Measurements from ENCODE around the gene ERH. TPM values are rescaled to one million over a fixed set of nuclear protein-coding genes. Genes with fewer than 3 reads are reported as not detected.

The ERH gene
- total RNA-seq, 2 donors from 2014 or later, result 68.5 to 111 TPM

DNA sequence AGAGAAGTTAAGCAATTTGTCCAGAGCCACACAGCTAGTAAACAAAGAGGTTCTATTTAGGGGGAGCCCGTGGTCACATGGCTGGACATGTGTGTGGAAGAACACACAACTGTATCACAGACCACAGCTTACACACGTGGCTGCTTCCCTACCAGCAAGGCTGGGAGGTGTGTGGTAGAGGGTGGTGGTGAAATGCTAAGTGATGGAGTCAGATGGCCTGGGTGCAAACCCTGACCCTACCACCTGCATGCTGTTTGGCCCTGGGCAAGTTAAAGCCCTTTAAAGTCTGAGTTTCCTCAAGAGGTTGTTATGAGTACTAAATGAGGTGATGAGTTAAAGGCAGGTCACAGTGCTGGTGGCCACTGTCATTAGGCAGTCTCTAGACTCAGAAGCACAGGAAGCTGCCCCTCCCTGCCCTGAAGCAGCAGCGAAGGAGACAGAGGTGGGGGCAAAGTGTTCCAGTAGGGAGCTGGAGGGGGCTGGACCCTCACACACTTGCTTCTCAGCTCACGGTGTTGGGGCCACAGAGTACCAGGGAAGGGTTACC is 64.2 kb downstream of the ERH start:
- Histone ChIP-seq H3K4me3 (no peak overlapping the region), H3K27ac (no peak overlapping the region), H3K9me3 (no peaks in the 10 kb centered on the region), H3K27me3 (replicated peaks; ENCODE audit: insufficient read depth) (no peaks in the 10 kb centered on the region), H3K36me3 (no peaks in the 10 kb centered on the region), H3K4me1 (replicated peaks) (no peaks in the 10 kb centered on the region)
- DNase-seq (ENCODE audit: low spot score), result no peak
- intact Hi-C loops (cut with DNase I), result no loop called here
- TF ChIP-seq POLR2A (IDR thresholded peaks at IDR 0.05), result no peak
- TF ChIP-seq POLR2AphosphoS5 (IDR thresholded peaks at IDR 0.05), result no peak
- TF ChIP-seq, protein P1, sequence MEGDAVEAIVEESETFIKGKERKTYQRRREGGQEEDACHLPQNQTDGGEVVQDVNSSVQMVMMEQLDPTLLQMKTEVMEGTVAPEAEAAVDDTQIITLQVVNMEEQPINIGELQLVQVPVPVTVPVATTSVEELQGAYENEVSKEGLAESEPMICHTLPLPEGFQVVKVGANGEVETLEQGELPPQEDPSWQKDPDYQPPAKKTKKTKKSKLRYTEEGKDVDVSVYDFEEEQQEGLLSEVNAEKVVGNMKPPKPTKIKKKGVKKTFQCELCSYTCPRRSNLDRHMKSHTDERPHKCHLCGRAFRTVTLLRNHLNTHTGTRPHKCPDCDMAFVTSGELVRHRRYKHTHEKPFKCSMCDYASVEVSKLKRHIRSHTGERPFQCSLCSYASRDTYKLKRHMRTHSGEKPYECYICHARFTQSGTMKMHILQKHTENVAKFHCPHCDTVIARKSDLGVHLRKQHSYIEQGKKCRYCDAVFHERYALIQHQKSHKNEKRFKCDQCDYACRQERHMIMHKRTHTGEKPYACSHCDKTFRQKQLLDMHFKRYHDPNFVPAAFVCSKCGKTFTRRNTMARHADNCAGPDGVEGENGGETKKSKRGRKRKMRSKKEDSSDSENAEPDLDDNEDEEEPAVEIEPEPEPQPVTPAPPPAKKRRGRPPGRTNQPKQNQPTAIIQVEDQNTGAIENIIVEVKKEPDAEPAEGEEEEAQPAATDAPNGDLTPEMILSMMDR (IDR thresholded peaks at IDR 0.05), result no peak
- 71% methylated on average over 4 of the region's 4 CpGs for WGBS

GRCh38 chr14:69332782-69333395 is 65.2 kb downstream of the ERH start:
- Histone ChIP-seq H3K4me1 (replicated peaks) (no peaks in the 10 kb centered on the region), H3K27ac (no peak overlapping the region), H3K27me3 (replicated peaks; ENCODE audit: insufficient read depth) (no peaks in the 10 kb centered on the region), H3K36me3 (no peaks in the 10 kb centered on the region), H3K9me3 (no peaks in the 10 kb centered on the region), H3K4me3 (no peak overlapping the region)
- TF ChIP-seq, protein P1 (IDR thresholded peaks at IDR 0.05), result no peak
- TF ChIP-seq POLR2A (IDR thresholded peaks at IDR 0.05) (no peak), POLR2AphosphoS5 (IDR thresholded peaks at IDR 0.05) (no peak)
- 91% methylated on average over 13 of the region's 13 CpGs for WGBS
- intact Hi-C loops (cut with DNase I), result no loop called here
- no peak for DNase-seq (ENCODE audit: low spot score)

DNA sequence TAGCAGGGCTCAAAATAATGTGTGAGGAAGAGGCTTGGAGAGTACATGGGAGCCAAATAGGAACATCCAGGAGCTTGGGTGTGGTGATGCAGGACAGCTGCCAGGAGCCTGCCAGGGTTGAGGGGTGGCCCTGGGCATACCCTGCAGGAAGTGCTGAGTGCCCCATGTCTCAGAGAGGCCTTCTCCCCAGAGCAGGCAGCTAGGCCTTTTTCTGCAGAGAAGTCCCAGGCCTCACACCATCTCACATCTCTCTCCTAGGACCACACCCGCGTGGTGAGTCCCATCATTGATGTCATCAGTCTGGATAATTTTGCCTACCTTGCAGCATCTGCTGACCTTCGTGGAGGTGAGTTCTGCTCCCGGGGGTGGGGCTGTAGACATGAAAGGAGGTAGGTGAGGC is 66.9 kb downstream of the ERH start:
- TF ChIP-seq, protein P1 (IDR thresholded peaks at IDR 0.05), result no peak
- no peak for TF ChIP-seq POLR2A (IDR thresholded peaks at IDR 0.05)
- TF ChIP-seq POLR2AphosphoS5 (IDR thresholded peaks at IDR 0.05), result no peak
- H3K9me3 ChIP-seq, result no peaks in the 10 kb centered on the region
- H3K27ac ChIP-seq, result no peak overlapping the region
- 96% methylated on average over 4 of the region's 4 CpGs for WGBS
- no peak for DNase-seq (ENCODE audit: low spot score)
- no peaks in the 10 kb centered on the region for H3K27me3 ChIP-seq (replicated peaks; ENCODE audit: insufficient read depth)
- intact Hi-C loops (cut with DNase I), result no loop called here
- no peaks in the 10 kb centered on the region for H3K36me3 ChIP-seq
- H3K4me1 ChIP-seq (replicated peaks), result no peaks in the 10 kb centered on the region
- H3K4me3 ChIP-seq, result no peak overlapping the region

Other genes with a start within 250 kb of the ERH start
- 10 to 100 TPM; 25.3 to 67.4 TPM for gene DCAF5, start 245.2 kb downstream of the ERH start, total RNA-seq
- 10 to 100 TPM; 22.7 to 25.3 TPM for gene EXD2, start 206.8 kb downstream of the ERH start, total RNA-seq
- gene GALNT16, start 138.1 kb downstream of the ERH start, total RNA-seq, result 1 to 10 TPM; 2.0 to 6.9 TPM
- gene SLC39A9, start 393 bp upstream of the ERH start, total RNA-seq, result 100 to 1,000 TPM in 1 of 2 donors, 10 to 100 TPM in 1; 71.5 to 102 TPM
- under 1 TPM; 0.27 to 0.40 TPM for gene PLEKHD1, start 86.4 kb upstream of the ERH start, total RNA-seq
- gene CCDC177, start 176.6 kb upstream of the ERH start, total RNA-seq, result under 1 TPM in 1 of 2 donors, not detected in 1; 0.28 TPM
- gene SUSD6, start 213.3 kb upstream of the ERH start, total RNA-seq, result 10 to 100 TPM; 41.1 to 52.3 TPM